Panc1 (cell line): Measurements from ENCODE around the gene HES2. TPM values are rescaled to one million over a fixed set of nuclear protein-coding genes. Genes with fewer than 3 reads are reported as not detected.
"Not testable (repeated sequence)": the region's sequence is repeated elsewhere in the genome, so short reads cannot be mapped to it uniquely, and the experiment has no call there.

Source experiments
- ATAC-seq: fragments of 200-7000 bp; cut with Tn5 transposase; 2 replicates; pipeline ENCODE4 v1.9.1; 2020; ENCODE audit warnings: mild to moderate bottlenecking, moderate library complexity
- BruUV-seq: library from RNA; stranded (reverse); fragments of 400-500 nt; replicated peaks from 2 replicates; lab custom pipeline; 2021; lab: Mats Ljungman, UMichigan
- CTCF ChIA-PET: fragments of 300-600 bp; sonication (Branson Sonifier 250); formaldehyde crosslinking; loops from one replicate; lab custom pipeline; 2022; ENCODE audit warnings: antibody characterized with exemption; lab: Charles Lee
- POLR2A ChIA-PET: fragments of 300-600 bp; sonication (Branson Sonifier 250); formaldehyde crosslinking; loops from one replicate; lab custom pipeline; 2022; ENCODE audit warnings: antibody characterized with exemption; lab: Charles Lee
- DNase-seq: peaks from one replicate; pipeline ENCODE4 v3.0.0-alpha.2; 2010; ENCODE audit warnings: low read depth, low spot score
- H3K27ac ChIP-seq: 2 replicates; pipeline ENCODE4 v1.5.1; 2011; ENCODE audit warnings: mild to moderate bottlenecking, low read length, inconsistent platforms
- H3K27me3 ChIP-seq: fragments of 200-500 bp; sonication (Bioruptor generic); 2 replicates; pipeline ENCODE4 v1.6.0; 2014; ENCODE audit warnings: low read length, inconsistent platforms; ENCODE audit not compliant: control insufficient read depth, insufficient read depth
- H3K36me3 ChIP-seq: fragments of 200-500 bp; sonication (Bioruptor generic); 2 replicates; pipeline ENCODE4 v1.5.1; 2014; ENCODE audit warnings: inconsistent platforms, mild to moderate bottlenecking, low read length, moderate library complexity; ENCODE audit not compliant: control insufficient read depth, insufficient read depth
- H3K4me1 ChIP-seq: 2 replicates; pipeline ENCODE4 v1.5.1; 2011; ENCODE audit warnings: inconsistent platforms, mild to moderate bottlenecking, low read length, moderate library complexity; ENCODE audit not compliant: control insufficient read depth, insufficient read depth
- H3K4me3 ChIP-seq, 2 experiments: 2 replicates each; pipeline ENCODE4 v1.5.1; 2011 to 2012; ENCODE audit warnings: low read depth in 2 of 2, low read length in 2 of 2, mild to moderate bottlenecking in 2 of 2, inconsistent platforms in 1 of 2, moderate library complexity in 1 of 2
- H3K9me3 ChIP-seq: fragments of 200-500 bp; sonication (Bioruptor generic); 2 replicates; pipeline ENCODE4 v1.5.1; 2014; ENCODE audit warnings: low read depth, mild to moderate bottlenecking, inconsistent platforms, low read length, moderate library complexity; ENCODE audit not compliant: control insufficient read depth, insufficient read depth
- POLR2AphosphoS5 ChIP-seq: IDR thresholded peaks from 2 replicates; pipeline ENCODE4 v1.6.1; 2012; ENCODE audit warnings: mild to moderate bottlenecking, low read depth, low read length, moderate library complexity
- SIN3A ChIP-seq: IDR thresholded peaks from 2 replicates; pipeline ENCODE4 v1.6.1; 2012; ENCODE audit warnings: low read depth, mild to moderate bottlenecking, low read length, moderate library complexity, borderline replicate concordance; ENCODE audit not compliant: insufficient read depth
- TCF7L2 ChIP-seq: IDR thresholded peaks from 2 replicates; pipeline ENCODE4 v1.6.1; 2011; ENCODE audit warnings: mild to moderate bottlenecking, low read depth, low read length, inconsistent platforms
- in situ Hi-C: cut with HindIII; loops from 2 replicates; pipeline ENCODE4 v1.10.0; 2016; ENCODE audit warnings: low sequenced_read_pairs, low pct_unique_long_range_greater_than_20kb
- intact Hi-C: fragments of 100-400 bp; cut with micrococcal nuclease; formaldehyde crosslinking; loops from one replicate; pipeline ENCODE4 v1.10.0; 2022; ENCODE audit not compliant: unreplicated experiment
- microRNA-seq: library from miRNA; unstranded; fragments of <30 nt; microRNA quantifications from one replicate; pipeline ENCODE4 v1.1.0, GENCODE V29; 2020; ENCODE audit not compliant: unreplicated experiment
- total RNA-seq: library from RNA; stranded (reverse); gene quantifications from one replicate; pipeline ENCODE4 v1.2.1, GENCODE V29; 2021; ENCODE audit not compliant: unreplicated experiment
- TF ChIP-seq, protein P1 (sequence below): fragments of 450-650 bp; IDR thresholded peaks from 2 replicates; pipeline ENCODE4 v1.5.1; 2017; ENCODE audit warnings: mild to moderate bottlenecking
- TF ChIP-seq, protein P2 (sequence below), 2 experiments: IDR thresholded peaks; 2 replicates each; pipeline ENCODE4 v1.6.1; 2011 to 2012; ENCODE audit warnings: low read depth in 2 of 2, control low read depth in 1 of 2, low read length in 1 of 2, mild to moderate bottlenecking in 1 of 2, moderate library complexity in 1 of 2; ENCODE audit not compliant: insufficient read depth in 1 of 2

Gene HES2
- total RNA-seq, 1 experiment from 2014 or later: 11.1 TPM

DNA sequence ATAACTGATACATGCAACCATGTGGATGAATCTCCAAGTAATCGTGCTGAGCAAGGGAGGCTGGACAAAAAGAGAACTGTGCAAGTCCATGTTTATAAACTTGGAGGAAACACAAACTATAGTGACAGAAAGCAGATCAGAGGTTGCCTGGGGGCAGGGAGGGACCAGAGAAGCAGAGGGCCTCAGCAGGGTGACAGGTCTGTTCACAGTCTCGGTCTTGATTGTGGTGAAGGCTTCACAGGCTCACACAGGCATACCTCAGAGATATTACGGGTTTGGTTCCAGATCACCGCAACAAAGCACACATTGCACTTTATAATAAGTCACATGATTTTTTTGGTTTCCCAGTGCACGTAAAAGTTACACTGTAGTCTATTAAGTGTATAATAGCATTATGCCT lies 54.7 kb downstream of the HES2 start:
- H3K27me3 ChIP-seq: no peaks in the 10 kb centered on the region
- intact Hi-C loops: no loop called here
- in situ Hi-C loops: no loop called here
- no TSS peak for BruUV-seq
- H3K27ac ChIP-seq: no peak overlapping the region
- H3K9me3 ChIP-seq: no peaks in the 10 kb centered on the region
- CTCF ChIA-PET: no interaction called here
- POLR2A ChIA-PET: interaction anchor here (0.7 kb wide), 1 partner anchor 10 kb away, joined by 6 read pairs; no protein-coding TSS in a partner anchor
- peaks cover 30% of the 10 kb centered on the region for H3K4me1 ChIP-seq
- no peak overlapping the region for H3K4me3 ChIP-seq
- DNase-seq (no peak), ATAC-seq (peak; percentile 36; the same call in 1 of the 2 replicates)
- H3K36me3 ChIP-seq: no peaks in the 10 kb centered on the region
- TF ChIP-seq POLR2AphosphoS5 (no peak), SIN3A (no peak), TCF7L2 (no peak)
- TF ChIP-seq, protein P1, sequence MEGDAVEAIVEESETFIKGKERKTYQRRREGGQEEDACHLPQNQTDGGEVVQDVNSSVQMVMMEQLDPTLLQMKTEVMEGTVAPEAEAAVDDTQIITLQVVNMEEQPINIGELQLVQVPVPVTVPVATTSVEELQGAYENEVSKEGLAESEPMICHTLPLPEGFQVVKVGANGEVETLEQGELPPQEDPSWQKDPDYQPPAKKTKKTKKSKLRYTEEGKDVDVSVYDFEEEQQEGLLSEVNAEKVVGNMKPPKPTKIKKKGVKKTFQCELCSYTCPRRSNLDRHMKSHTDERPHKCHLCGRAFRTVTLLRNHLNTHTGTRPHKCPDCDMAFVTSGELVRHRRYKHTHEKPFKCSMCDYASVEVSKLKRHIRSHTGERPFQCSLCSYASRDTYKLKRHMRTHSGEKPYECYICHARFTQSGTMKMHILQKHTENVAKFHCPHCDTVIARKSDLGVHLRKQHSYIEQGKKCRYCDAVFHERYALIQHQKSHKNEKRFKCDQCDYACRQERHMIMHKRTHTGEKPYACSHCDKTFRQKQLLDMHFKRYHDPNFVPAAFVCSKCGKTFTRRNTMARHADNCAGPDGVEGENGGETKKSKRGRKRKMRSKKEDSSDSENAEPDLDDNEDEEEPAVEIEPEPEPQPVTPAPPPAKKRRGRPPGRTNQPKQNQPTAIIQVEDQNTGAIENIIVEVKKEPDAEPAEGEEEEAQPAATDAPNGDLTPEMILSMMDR: no peak
- TF ChIP-seq, protein P2, sequence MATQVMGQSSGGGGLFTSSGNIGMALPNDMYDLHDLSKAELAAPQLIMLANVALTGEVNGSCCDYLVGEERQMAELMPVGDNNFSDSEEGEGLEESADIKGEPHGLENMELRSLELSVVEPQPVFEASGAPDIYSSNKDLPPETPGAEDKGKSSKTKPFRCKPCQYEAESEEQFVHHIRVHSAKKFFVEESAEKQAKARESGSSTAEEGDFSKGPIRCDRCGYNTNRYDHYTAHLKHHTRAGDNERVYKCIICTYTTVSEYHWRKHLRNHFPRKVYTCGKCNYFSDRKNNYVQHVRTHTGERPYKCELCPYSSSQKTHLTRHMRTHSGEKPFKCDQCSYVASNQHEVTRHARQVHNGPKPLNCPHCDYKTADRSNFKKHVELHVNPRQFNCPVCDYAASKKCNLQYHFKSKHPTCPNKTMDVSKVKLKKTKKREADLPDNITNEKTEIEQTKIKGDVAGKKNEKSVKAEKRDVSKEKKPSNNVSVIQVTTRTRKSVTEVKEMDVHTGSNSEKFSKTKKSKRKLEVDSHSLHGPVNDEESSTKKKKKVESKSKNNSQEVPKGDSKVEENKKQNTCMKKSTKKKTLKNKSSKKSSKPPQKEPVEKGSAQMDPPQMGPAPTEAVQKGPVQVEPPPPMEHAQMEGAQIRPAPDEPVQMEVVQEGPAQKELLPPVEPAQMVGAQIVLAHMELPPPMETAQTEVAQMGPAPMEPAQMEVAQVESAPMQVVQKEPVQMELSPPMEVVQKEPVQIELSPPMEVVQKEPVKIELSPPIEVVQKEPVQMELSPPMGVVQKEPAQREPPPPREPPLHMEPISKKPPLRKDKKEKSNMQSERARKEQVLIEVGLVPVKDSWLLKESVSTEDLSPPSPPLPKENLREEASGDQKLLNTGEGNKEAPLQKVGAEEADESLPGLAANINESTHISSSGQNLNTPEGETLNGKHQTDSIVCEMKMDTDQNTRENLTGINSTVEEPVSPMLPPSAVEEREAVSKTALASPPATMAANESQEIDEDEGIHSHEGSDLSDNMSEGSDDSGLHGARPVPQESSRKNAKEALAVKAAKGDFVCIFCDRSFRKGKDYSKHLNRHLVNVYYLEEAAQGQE (IDR thresholded peaks at IDR 0.05; ENCODE audit: insufficient read depth in 1 of 2, low read depth in 2 of 2, low read length in 1 of 2): no peak

DNA sequence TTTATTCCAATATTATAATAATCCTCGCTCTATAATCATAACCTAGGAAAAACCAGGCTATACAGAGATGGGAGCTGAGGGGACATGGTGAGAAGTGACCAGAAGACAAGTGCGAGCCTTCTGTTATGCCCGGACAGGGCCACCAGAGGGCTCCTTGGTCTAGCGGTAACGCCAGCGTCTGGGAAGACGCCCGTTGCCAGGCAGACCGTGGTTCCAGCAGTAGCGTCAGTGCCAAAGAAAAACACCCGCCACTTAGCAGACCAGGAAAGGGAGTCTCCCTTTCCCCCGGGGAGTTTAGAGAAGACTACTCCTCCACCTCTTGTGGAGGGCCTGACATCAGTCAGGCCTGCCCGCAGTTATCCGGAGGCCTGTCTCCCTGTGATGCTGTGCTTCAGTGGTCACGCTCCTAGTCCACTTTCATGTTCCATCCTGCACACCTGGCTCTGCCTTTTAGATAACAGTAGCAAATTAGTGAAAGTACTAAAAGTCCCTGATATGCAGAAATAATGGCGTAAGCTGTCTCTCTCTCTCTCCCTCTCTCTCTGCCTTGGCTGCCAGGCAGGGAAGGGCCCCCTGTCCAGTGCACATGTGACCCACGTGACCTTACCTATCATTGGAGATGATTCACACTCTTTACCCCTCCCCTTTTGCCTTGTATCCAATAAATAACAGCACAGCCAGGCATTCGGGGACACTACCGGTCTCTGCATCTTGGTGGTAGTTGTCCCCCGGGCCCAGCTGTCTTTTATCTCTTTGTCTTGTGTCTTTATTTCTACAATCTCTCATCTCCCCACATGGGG lies 56.4 kb downstream of the HES2 start:
- in situ Hi-C loops, H3K36me3 ChIP-seq, ATAC-seq, POLR2A ChIA-PET, H3K27me3 ChIP-seq, H3K4me3 ChIP-seq, BruUV-seq, DNase-seq, H3K27ac ChIP-seq, H3K9me3 ChIP-seq: not testable (repeated sequence)
- H3K4me1 ChIP-seq: peaks cover 45% of the 10 kb centered on the region
- CTCF ChIA-PET: interaction anchor here (1.0 to 1.2 kb wide), 3 partner anchors 14 to 51 kb away, joined by 3 to 4 read pairs (median 3); no protein-coding TSS in a partner anchor
- TF ChIP-seq, protein P1: peak; percentile 90
- intact Hi-C loops: loop anchor here (2.0 kb wide), 1 partner anchor 42 kb away; no protein-coding TSS in a partner anchor

Small RNAs within 50 kb of the gene (microRNA-seq; reads per million reads assigned to microRNA genes)
- gene MIR4252: not detected

Other genes starting within 250 kb of the HES2 start
- gene CHD5, start 239.6 kb downstream of the HES2 start, total RNA-seq: 62.9 TPM
- gene RPL22, start 220.3 kb downstream of the HES2 start, total RNA-seq: 309 TPM
- gene RNF207, start 213.8 kb downstream of the HES2 start, total RNA-seq: 115 TPM
- 81.0 TPM for gene ICMT, start 184.0 kb downstream of the HES2 start, total RNA-seq
- gene HES3, start 175.7 kb downstream of the HES2 start, total RNA-seq: not detected
- 5.5 TPM for gene GPR153, start 158.8 kb downstream of the HES2 start, total RNA-seq
- 120 TPM for gene ACOT7, start 26.2 kb downstream of the HES2 start, total RNA-seq
- 8.5 TPM for gene ESPN, start 4.9 kb upstream of the HES2 start, total RNA-seq
- gene TNFRSF25, start 46.3 kb upstream of the HES2 start, total RNA-seq: 7.0 TPM
- gene PLEKHG5, start 71.7 kb upstream of the HES2 start, total RNA-seq: 6.8 TPM
- gene NOL9, start 134.6 kb upstream of the HES2 start, total RNA-seq: 46.4 TPM
- gene TAS1R1, start 135.4 kb upstream of the HES2 start, total RNA-seq: not detected
- 40.7 TPM for gene ZBTB48, start 160.1 kb upstream of the HES2 start, total RNA-seq
- gene KLHL21, start 182.9 kb upstream of the HES2 start, total RNA-seq: 35.9 TPM
- gene PHF13, start 193.8 kb upstream of the HES2 start, total RNA-seq: 41.8 TPM
- gene THAP3, start 204.9 kb upstream of the HES2 start, total RNA-seq: 24.9 TPM